ENCODE results near the gene ABCA2. TPM values are rescaled to one million over a fixed set of nuclear protein-coding genes. Genes with fewer than 3 reads are reported as not detected.

ABCA2 gene
- total RNA-seq: 10 to 100 TPM; 17.0 to 30.6 (median 18.9) TPM

GRCh38 chr9:137027369-137028262, at the start of gene ABCA2:
Gene ABCA2 (minus strand): TSS chr9:137028237. CDS start chr9:137028140, 97 bp downstream.
- Histone ChIP-seq H3K4me3 (peak within 1 kb of the TSS; percentile 49 to 88 (median 66)), H3K27ac (peak within 1 kb of the TSS; percentile 55 to 77), H3K27me3 (no peaks in the 10 kb centered on the region), H3K4me1 (peaks cover 12 to 27% of the 10 kb centered on the region in 2 donors), H3K9me3 (no peaks in the 10 kb centered on the region), H3K36me3 (no peaks in the 10 kb centered on the region)
- DNase-seq (ENCODE audit: low spot score in 2 of 2): no peak
- intact Hi-C loops (cut with DNase I; ENCODE audit: low total_unique reads): no loop called here
- TF ChIP-seq POLR2A (IDR thresholded peaks at IDR 0.05) (no peak), CTCF (IDR thresholded peaks at IDR 0.05) (no peak), POLR2AphosphoS5 (IDR thresholded peaks at IDR 0.05) (no peak)

- no peak for DNase-seq (ENCODE audit: low spot score in 2 of 2)
- Histone ChIP-seq H3K4me1 (peaks cover 5 to 8% of the 10 kb centered on the region in 2 donors), H3K9me3 (no peaks in the 10 kb centered on the region), H3K4me3 (peak within 1 kb of the TSS; percentile 72 to 88 (median 82)), H3K36me3 (peaks cover 8% of the 10 kb centered on the region), H3K27ac (peak within 1 kb of the TSS; percentile 21 to 63), H3K27me3 (no peaks in the 10 kb centered on the region)
- intact Hi-C loops (cut with DNase I; ENCODE audit: low total_unique reads): no loop called here
- TF ChIP-seq CTCF (IDR thresholded peaks at IDR 0.05) (no peak), POLR2A (IDR thresholded peaks at IDR 0.05) (no peak), POLR2AphosphoS5 (IDR thresholded peaks at IDR 0.05) (peak in 1 of 3 donors; percentile 30)
Observed at GRCh38 chr9:137077010-137077747, 49.1 kb upstream of the ABCA2 start, which contains the start of gene UAP1L1. Gene UAP1L1 (plus strand): TSS chr9:137077517. CDS start chr9:137077533, 16 bp downstream.

- Histone ChIP-seq H3K36me3 (peaks cover 8% of the 10 kb centered on the region), H3K27ac (peak overlapping the region; percentile 21 to 63), H3K4me1 (peaks cover 5 to 8% of the 10 kb centered on the region in 2 donors), H3K27me3 (no peaks in the 10 kb centered on the region), H3K9me3 (no peaks in the 10 kb centered on the region), H3K4me3 (peak overlapping the region; percentile 72 to 88 (median 82))
- DNase-seq (ENCODE audit: low spot score in 2 of 2): no peak
- intact Hi-C loops (cut with DNase I; ENCODE audit: low total_unique reads): no loop called here
- TF ChIP-seq CTCF (IDR thresholded peaks at IDR 0.05) (no peak), POLR2AphosphoS5 (IDR thresholded peaks at IDR 0.05) (no peak), POLR2A (IDR thresholded peaks at IDR 0.05) (no peak)
Observed at GRCh38 chr9:137076636-137077009, 48.6 kb upstream of the ABCA2 start.

GRCh38 chr9:137075275-137075775, 47.3 kb upstream of the ABCA2 start:
- no peak overlapping the region for H3K4me3 ChIP-seq
- H3K27me3 ChIP-seq: no peaks in the 10 kb centered on the region
- H3K9me3 ChIP-seq: no peaks in the 10 kb centered on the region
- H3K36me3 ChIP-seq: peaks cover 1% of the 10 kb centered on the region
- TF ChIP-seq POLR2AphosphoS5 (IDR thresholded peaks at IDR 0.05): no peak
- TF ChIP-seq CTCF (IDR thresholded peaks at IDR 0.05): no peak
- no peak for TF ChIP-seq POLR2A (IDR thresholded peaks at IDR 0.05)
- intact Hi-C loops (cut with DNase I; ENCODE audit: low total_unique reads): no loop called here
- no peak for DNase-seq (ENCODE audit: low spot score in 2 of 2)
- peaks cover 11 to 15% of the 10 kb centered on the region in 2 donors for H3K4me1 ChIP-seq
- no peak overlapping the region for H3K27ac ChIP-seq

Measured in breast epithelium (tissue), 4 donors.